M059J (cell line): ENCODE results near the gene PAGE2. TPM values are rescaled to one million over a fixed set of nuclear protein-coding genes. Genes with fewer than 3 reads are reported as not detected.
"Not testable (repeated sequence)": the region's sequence is repeated elsewhere in the genome, so short reads cannot be mapped to it uniquely, and the experiment has no call there.

ENCODE experiments used
- DNase-seq: peaks from one replicate; pipeline ENCODE4 v3.0.0-alpha.2; 2012; ENCODE audit warnings: low read depth
- total RNA-seq: library from RNA; depleted of rRNA; stranded (reverse); fragments of >200 nt; shearing (Covaris generic); gene quantifications from 2 replicates; pipeline ENCODE4 v1.2.3, GENCODE V29; 2014; rRNA removed

PAGE2 gene
- total RNA-seq, 1 experiment from 2014 or later: not detected

- DNase-seq: no peak
Observed at GRCh38 chrX:55123900-55124299, 35.1 kb downstream of the PAGE2 start.

GRCh38 chrX:55127692-55128091 lies 38.9 kb downstream of the PAGE2 start:
- DNase-seq: peak; percentile 4

DNA sequence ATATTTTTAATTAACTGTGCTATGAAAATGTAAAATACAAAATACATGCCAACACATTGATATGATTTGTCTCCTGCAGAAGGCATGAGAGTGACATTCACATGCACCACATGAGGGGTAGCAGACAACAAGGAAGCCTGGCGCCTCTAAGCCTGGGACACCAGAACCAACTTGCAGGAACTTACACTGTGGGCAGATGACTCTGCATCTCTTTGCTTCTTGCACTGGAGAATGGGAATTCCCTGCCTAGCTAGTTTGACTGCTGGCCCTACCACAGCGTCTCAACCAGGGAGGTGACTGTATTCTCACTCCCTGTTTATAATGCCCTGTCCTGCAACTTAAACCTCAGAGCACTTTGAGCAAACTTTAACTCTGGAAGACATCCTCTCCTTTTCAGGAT lies 40.5 kb downstream of the PAGE2 start:
- DNase-seq: no peak

GRCh38 chrX:55130481-55130880 lies 41.7 kb downstream of the PAGE2 start:
- DNase-seq: no peak

GRCh38 chrX:55132416-55132815 lies 43.6 kb downstream of the PAGE2 start:
- DNase-seq: no peak

DNA sequence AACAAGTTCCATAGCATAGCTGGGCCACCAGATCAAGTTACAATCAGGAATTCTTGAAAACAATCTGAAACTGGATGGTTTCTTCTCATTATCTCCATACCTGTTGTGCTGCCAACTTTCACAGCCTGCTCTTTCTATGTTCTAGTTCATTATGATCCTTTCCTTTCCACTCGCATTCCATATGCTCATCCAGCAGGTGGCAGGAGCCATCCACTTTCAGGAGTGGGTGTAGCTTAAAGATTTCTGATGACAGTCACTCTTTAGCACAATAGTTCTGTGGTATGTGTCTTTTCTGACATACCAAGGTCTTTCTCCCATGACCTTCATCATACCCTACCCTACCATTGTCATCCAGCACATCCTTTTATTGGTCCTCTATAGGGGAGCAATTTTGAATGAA lies 46.4 kb downstream of the PAGE2 start:
- DNase-seq: peak; percentile 32

DNA sequence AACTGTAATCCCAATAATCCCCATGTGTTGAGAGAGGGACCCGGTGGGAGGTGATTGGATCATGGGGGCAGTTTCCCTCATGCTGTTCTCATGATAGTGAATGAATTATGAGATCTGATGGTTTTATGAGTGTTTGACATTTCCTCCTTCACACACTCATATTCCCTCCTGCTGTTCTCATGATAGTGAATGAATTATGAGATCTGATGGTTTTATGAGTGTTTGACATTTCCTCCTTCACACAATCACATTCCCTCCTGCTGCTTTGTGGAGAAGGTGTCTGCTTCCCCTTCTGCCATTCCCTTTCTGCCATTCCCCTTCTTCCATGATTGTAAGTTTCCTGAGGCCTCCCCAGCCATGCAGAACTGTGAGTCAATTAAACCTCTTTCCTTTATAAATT lies 52.0 kb downstream of the PAGE2 start:
- DNase-seq: not testable (repeated sequence)

Other genes with a start within 250 kb of the PAGE2 start
- 10.6 and 18.7 TPM in 2 replicates for gene TRO, start 168.2 kb upstream of the PAGE2 start, total RNA-seq
- gene PFKFB1, start 94.8 kb upstream of the PAGE2 start, total RNA-seq: not detected in 2 replicates
- 32.8 and 38.4 TPM in 2 replicates for gene APEX2, start 88.7 kb upstream of the PAGE2 start, total RNA-seq
- not detected in 2 replicates for gene ALAS2, start 58.0 kb upstream of the PAGE2 start, total RNA-seq
- not detected in 2 replicates for gene PAGE2B, start 14.0 kb upstream of the PAGE2 start, total RNA-seq
- gene PAGE5, start 131.3 kb downstream of the PAGE2 start, total RNA-seq: 0.49 TPM in 1 of 2 replicates, not detected in the other
- not detected in 2 replicates for gene PAGE3, start 175.9 kb downstream of the PAGE2 start, total RNA-seq